Measurements from ENCODE around the gene BICDL2. TPM values are rescaled to one million over a fixed set of nuclear protein-coding genes. Genes with fewer than 3 reads are reported as not detected.
A peak's percentile ranks its signal among the peaks of the same experiment; 100 is the strongest.
"Not testable (repeated sequence)": the region's sequence is repeated elsewhere in the genome, so short reads cannot be mapped to it uniquely, and the experiment has no call there.

Gene BICDL2, protein sequence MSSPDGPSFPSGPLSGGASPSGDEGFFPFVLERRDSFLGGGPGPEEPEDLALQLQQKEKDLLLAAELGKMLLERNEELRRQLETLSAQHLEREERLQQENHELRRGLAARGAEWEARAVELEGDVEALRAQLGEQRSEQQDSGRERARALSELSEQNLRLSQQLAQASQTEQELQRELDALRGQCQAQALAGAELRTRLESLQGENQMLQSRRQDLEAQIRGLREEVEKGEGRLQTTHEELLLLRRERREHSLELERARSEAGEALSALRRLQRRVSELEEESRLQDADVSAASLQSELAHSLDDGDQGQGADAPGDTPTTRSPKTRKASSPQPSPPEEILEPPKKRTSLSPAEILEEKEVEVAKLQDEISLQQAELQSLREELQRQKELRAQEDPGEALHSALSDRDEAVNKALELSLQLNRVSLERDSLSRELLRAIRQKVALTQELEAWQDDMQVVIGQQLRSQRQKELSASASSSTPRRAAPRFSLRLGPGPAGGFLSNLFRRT
- total RNA-seq (1 to 10 TPM in 1 of 2 donors, under 1 TPM in 1; 0.37 to 1.3 TPM), polyA plus RNA-seq (ENCODE audit: insufficient read depth, low read depth, low replicate concordance) (0.29 TPM)
- long read RNA-seq, donor 1, result 0 reads
- long read RNA-seq, donor 2, result 0 reads

DNA sequence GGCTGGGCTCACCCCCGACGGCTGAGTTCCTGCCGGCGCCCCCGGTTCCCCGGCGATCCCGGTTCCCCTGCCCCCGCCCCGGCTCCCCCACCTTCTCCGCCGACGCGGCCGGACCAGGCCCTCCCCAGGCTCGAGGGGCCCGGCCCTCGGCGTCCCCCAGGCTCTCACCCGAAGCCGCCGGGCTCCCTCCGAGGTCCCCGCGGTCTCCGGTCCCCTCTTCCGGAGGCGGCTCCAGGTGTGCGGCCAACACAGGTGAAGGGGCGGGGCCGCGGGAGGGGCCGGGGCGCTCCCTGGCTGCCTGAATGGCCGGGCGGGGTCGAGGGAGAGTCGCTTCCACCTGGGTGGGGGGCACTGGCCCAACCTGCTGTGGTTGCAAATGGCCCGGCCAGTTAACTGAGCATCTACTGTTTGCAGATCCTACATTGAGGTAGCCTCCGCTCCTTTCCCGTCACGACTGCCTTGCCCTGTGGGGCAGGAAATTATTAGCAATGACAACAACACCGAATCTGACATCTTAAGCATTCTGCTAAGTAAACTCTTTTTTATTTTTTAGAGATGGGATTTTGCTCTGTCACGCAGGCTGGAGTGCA is at the start of gene BICDL2:
Gene BICDL2 (minus strand): TSS at position 219 of the 590 bp plus-strand sequence. CDS start 1,448 bp downstream, outside the sequence.
- peak within 1 kb of the TSS in 1 of 2 donors; percentile 17 for H3K4me3 ChIP-seq
- no peaks in the 10 kb centered on the region for H3K4me1 ChIP-seq
- 8 to 28% methylated on average over 10 to 29 of the region's 44 CpGs for WGBS, 2 donors
- H3K27me3 ChIP-seq, result no peaks in the 10 kb centered on the region
- no peak within 1 kb of the TSS for H3K27ac ChIP-seq
- no peaks in the 10 kb centered on the region for H3K36me3 ChIP-seq (ENCODE audit: low read depth, missing control alignments)
- no peaks in the 10 kb centered on the region for H3K9me3 ChIP-seq
- no peak for DNase-seq
- TF ChIP-seq POLR2A (IDR thresholded peaks at IDR 0.05), result no peak
- TF ChIP-seq, protein P1, sequence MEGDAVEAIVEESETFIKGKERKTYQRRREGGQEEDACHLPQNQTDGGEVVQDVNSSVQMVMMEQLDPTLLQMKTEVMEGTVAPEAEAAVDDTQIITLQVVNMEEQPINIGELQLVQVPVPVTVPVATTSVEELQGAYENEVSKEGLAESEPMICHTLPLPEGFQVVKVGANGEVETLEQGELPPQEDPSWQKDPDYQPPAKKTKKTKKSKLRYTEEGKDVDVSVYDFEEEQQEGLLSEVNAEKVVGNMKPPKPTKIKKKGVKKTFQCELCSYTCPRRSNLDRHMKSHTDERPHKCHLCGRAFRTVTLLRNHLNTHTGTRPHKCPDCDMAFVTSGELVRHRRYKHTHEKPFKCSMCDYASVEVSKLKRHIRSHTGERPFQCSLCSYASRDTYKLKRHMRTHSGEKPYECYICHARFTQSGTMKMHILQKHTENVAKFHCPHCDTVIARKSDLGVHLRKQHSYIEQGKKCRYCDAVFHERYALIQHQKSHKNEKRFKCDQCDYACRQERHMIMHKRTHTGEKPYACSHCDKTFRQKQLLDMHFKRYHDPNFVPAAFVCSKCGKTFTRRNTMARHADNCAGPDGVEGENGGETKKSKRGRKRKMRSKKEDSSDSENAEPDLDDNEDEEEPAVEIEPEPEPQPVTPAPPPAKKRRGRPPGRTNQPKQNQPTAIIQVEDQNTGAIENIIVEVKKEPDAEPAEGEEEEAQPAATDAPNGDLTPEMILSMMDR (IDR thresholded peaks at IDR 0.05), result no peak
- intact Hi-C loops (cut with DNase I; ENCODE audit: low total_unique reads), result no loop called here

DNA sequence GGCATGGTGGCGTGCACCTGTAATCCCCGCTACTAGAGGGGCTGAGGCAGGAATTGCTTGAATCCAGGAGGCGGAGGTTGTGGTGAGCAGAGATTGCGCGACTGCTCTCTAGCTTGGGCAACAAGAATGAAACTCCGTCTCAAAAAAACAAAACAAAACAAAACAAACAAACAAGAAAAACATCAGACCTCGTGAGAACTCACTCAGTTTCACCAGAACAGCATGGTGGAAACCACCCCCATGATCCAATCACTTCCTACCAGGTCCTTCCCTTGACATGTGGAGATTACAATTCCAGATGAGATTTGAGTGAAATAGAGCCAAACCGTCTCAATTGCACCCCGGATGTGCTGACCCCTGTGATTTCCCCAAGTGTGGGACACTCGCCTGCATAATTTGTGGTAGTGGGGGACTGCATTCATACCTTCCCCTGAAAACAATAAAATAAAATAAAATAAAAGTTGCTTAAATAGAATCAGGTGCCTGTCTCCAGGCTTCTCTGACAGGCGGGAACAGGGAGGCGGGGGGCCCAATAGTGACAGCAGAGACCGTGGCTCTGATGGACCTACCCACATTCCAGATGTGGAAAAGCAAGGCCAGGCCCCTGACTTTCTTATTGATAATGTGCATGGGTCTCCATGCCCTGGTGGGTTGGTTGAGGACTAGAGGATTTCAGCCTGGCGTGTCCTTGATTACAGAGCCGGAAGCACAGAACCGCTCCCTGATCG is 49.3 kb upstream of the BICDL2 start:
- peak overlapping the region in 1 of 2 donors; percentile 66 for H3K27ac ChIP-seq
- TF ChIP-seq, protein P1 (IDR thresholded peaks at IDR 0.05), result no peak
- no peak for TF ChIP-seq POLR2A (IDR thresholded peaks at IDR 0.05)
- H3K4me1 ChIP-seq, result peaks cover 20% of the 10 kb centered on the region
- DNase-seq, result no peak
- H3K4me3 ChIP-seq, result no peak overlapping the region
- H3K9me3 ChIP-seq, result no peaks in the 10 kb centered on the region
- no peaks in the 10 kb centered on the region for H3K27me3 ChIP-seq
- WGBS, 2 donors, result 82 to 85% methylated on average over 17 of the region's 17 CpGs
- no peaks in the 10 kb centered on the region for H3K36me3 ChIP-seq (ENCODE audit: low read depth, missing control alignments)
- intact Hi-C loops (cut with DNase I; ENCODE audit: low total_unique reads), result no loop called here

DNA sequence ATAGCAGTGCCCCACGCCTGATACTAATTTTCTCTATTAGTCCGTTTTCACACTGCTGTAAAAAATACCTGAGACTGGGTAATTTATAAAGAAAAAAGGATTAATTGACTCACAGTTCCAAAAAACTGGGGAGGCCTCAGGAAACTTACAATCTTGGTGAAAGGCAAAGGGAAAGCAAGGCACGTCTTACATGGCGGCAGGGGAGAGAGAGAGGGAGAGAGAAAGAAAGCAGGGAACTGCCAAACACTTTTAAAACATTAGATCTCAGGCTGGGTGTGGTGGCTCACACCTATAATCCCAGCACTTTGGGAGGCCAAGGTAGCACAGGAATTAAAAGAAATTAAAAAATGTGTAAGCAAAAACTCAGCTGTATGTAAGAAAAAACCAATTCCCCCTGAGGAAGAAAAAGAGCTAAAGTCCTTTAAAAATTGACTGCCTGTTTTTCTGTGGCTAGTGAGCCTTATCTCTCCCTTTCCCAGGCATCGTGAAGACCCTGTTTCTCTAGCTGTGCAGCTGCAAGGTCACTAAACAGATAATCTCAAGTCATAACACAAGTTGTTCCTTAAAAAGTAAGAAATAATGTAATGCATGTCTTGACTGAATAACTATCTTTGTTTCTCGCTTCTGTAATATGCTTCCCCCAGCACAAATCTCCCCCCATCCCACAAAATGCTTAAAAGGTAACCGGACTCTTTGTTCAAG is 48.4 kb upstream of the BICDL2 start:
- 52 to 60% methylated on average over 7 of the region's 7 CpGs for WGBS, 2 donors

GRCh38 chr16:3084491-3084890 is 47.7 kb upstream of the BICDL2 start:
- peak overlapping the region in 1 of 2 donors; percentile 35 for H3K27ac ChIP-seq
- H3K4me1 ChIP-seq, result peaks cover 20% of the 10 kb centered on the region
- intact Hi-C loops (cut with DNase I; ENCODE audit: low total_unique reads), result no loop called here
- no peaks in the 10 kb centered on the region for H3K27me3 ChIP-seq
- no peaks in the 10 kb centered on the region for H3K36me3 ChIP-seq (ENCODE audit: low read depth, missing control alignments)
- TF ChIP-seq, protein P1 (IDR thresholded peaks at IDR 0.05), result no peak
- no peak for TF ChIP-seq POLR2A (IDR thresholded peaks at IDR 0.05)
- WGBS, 2 donors, result 90 to 94% methylated on average over 1 of the region's 1 CpG
- no peak overlapping the region for H3K4me3 ChIP-seq
- H3K9me3 ChIP-seq, result no peaks in the 10 kb centered on the region
- DNase-seq, result no peak

More for the DNA sequence above, 48.4 kb upstream of the BICDL2 start:
- Histone ChIP-seq H3K9me3 (no peaks in the 10 kb centered on the region), H3K27me3 (no peaks in the 10 kb centered on the region), H3K4me1 (peaks cover 20% of the 10 kb centered on the region), H3K4me3 (no peak overlapping the region), H3K36me3 (ENCODE audit: low read depth, missing control alignments) (no peaks in the 10 kb centered on the region), H3K27ac (peak overlapping the region in 1 of 2 donors; percentile 35)
- TF ChIP-seq, protein P1 (IDR thresholded peaks at IDR 0.05), result no peak
- TF ChIP-seq POLR2A (IDR thresholded peaks at IDR 0.05), result no peak
- no peak for DNase-seq
- intact Hi-C loops (cut with DNase I; ENCODE audit: low total_unique reads), result no loop called here

- WGBS, 2 donors, result 96 to 99% methylated on average over 7 to 8 of the region's 8 CpGs
- H3K4me1 ChIP-seq, result peaks cover 18% of the 10 kb centered on the region
- H3K9me3 ChIP-seq; H3K27ac ChIP-seq; DNase-seq; intact Hi-C loops (cut with DNase I; ENCODE audit: low total_unique reads); H3K36me3 ChIP-seq (ENCODE audit: low read depth, missing control alignments); H3K27me3 ChIP-seq; H3K4me3 ChIP-seq: not testable (repeated sequence)
These were observed 46.7 kb upstream of the BICDL2 start for GRCh38 chr16:3083408-3083807.

DNA sequence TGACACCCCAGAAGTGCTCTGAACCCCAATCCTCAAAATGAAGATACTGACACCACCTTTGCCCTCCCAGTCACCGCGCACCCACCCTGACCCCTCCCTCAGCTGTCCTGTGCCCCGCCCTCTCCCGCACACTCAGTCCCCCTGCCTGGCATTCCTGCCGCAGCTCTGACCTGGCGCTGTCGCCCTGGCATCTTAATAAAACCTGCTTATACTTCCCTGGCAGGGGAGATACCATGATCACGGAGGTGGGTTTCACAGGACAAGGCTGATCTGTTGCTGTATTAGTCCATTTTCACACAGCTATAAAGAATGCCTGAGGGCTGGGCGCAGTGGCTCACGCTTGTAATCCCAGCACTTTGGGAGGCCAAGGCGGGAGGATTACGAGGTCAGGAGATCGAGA is 45.2 kb upstream of the BICDL2 start:
- intact Hi-C loops (cut with DNase I; ENCODE audit: low total_unique reads); H3K4me1 ChIP-seq; H3K27me3 ChIP-seq; H3K36me3 ChIP-seq (ENCODE audit: low read depth, missing control alignments); H3K27ac ChIP-seq; H3K4me3 ChIP-seq; DNase-seq; H3K9me3 ChIP-seq: not testable (repeated sequence)
- WGBS, 2 donors, result 96 to 98% methylated on average over 10 to 13 of the region's 13 CpGs

Data from testis (tissue), 5 donors.